HCT116 (cell line): Measurements from ENCODE around the gene GPC5. TPM values are rescaled to one million over a fixed set of nuclear protein-coding genes. Genes with fewer than 3 reads are reported as not detected.

Experiments
- ATAC-seq: fragments of 200-7000 bp; cut with Tn5 transposase; 2 replicates; pipeline ENCODE4 v1.9.1; 2020; ENCODE audit warnings: mild to moderate bottlenecking, moderate library complexity
- BruUV-seq: library from RNA; stranded (reverse); fragments of 400-500 nt; replicated peaks from 2 replicates; lab custom pipeline; 2021; lab: Mats Ljungman, UMichigan
- CTCF ChIA-PET: fragments of 300-600 bp; sonication (Branson Sonifier 250); formaldehyde crosslinking; loops from one replicate; lab custom pipeline; 2021; ENCODE audit warnings: antibody characterized with exemption; lab: Charles Lee
- POLR2A ChIA-PET: fragments of 300-600, 350-600 bp; sonication (Branson Sonifier 250); formaldehyde crosslinking; loops from one replicate; lab custom pipeline; 2021; ENCODE audit warnings: antibody characterized with exemption; lab: Charles Lee
- RAD21 ChIA-PET, 2 experiments: fragments of 300-600 bp; sonication (Branson Sonifier 250); formaldehyde crosslinking; loops; one replicate each; lab custom pipeline; 2023; ENCODE audit warnings: low total read pairs in 2 of 2; ENCODE audit not compliant: uncharacterized antibody in 2 of 2, unreplicated experiment in 2 of 2, low non-redundant PET in 1 of 2; lab: Charles Lee
- DNase-seq: peaks from one replicate; pipeline ENCODE4 v3.0.0-alpha.2; 2010; ENCODE audit warnings: low read depth, low spot score
- H2AFZ ChIP-seq: fragments of 200-600 bp; shearing (Covaris generic), sonication (generic); 2 replicates; pipeline ENCODE4 v1.6.1; 2017; ENCODE audit warnings: low read depth, mixed run types, mixed read lengths, antibody characterized with exemption, low read length; ENCODE audit not compliant: poor library complexity, severe bottlenecking
- H3K27ac ChIP-seq: 2 replicates; pipeline ENCODE4 v1.5.1; 2012; ENCODE audit warnings: low read depth, low read length
- H3K27me3 ChIP-seq: fragments of 200-600 bp; sonication (generic); 2 replicates; pipeline ENCODE4 v1.6.1; 2016; ENCODE audit warnings: mixed run types, low read length, mixed read lengths; ENCODE audit not compliant: insufficient read depth
- H3K36me3 ChIP-seq, 2 experiments: fragments of 200-500 bp in 1 of 2; fragments of 200-600 bp in 1 of 2; sonication (Bioruptor generic) in 1 of 2; sonication (generic) in 1 of 2; 2 replicates each; pipeline versions ENCODE4 v1.5.1 to v1.6.1; 2014 to 2016; ENCODE audit warnings: low read length in 2 of 2, inconsistent platforms in 1 of 2, mixed read lengths in 1 of 2, mixed run types in 1 of 2; ENCODE audit not compliant: insufficient read depth in 2 of 2, control insufficient read depth in 1 of 2
- H3K4me1 ChIP-seq, 2 experiments: fragments of 200-600 bp in 1 of 2; sonication (generic) in 1 of 2; 2 replicates each; pipeline versions ENCODE4 v1.5.1 to v1.6.1; 2012 to 2017; ENCODE audit warnings: low read length in 2 of 2, inconsistent platforms in 1 of 2, mild to moderate bottlenecking in 1 of 2, mixed read lengths in 1 of 2, mixed run types in 1 of 2, moderate library complexity in 1 of 2; ENCODE audit not compliant: insufficient read depth in 2 of 2, control insufficient read depth in 1 of 2
- H3K4me2 ChIP-seq: fragments of 200-600 bp; sonication (generic); 2 replicates; pipeline ENCODE4 v1.6.1; 2017; ENCODE audit warnings: mixed run types, low read length, mixed read lengths
- H3K4me3 ChIP-seq, 2 experiments: fragments of 200-600 bp in 1 of 2; sonication (generic) in 1 of 2; replicated peaks in 1 of 2; 2 replicates each; pipeline ENCODE4 v1.5.1; 2011 to 2016; ENCODE audit warnings: low read length in 2 of 2, control low read depth in 1 of 2, low read depth in 1 of 2, mild to moderate bottlenecking in 1 of 2, mixed read lengths in 1 of 2, mixed run types in 1 of 2
- H3K79me2 ChIP-seq: fragments of 200-600 bp; sonication (generic); 2 replicates; pipeline ENCODE4 v1.6.1; 2017; ENCODE audit warnings: mild to moderate bottlenecking, mixed run types, low read length, moderate library complexity, mixed read lengths; ENCODE audit not compliant: insufficient read depth
- H3K9ac ChIP-seq: fragments of 200-600 bp; sonication (generic); 2 replicates; pipeline ENCODE4 v1.6.1; 2016; ENCODE audit warnings: low read length, mixed read lengths
- H3K9me2 ChIP-seq: fragments of 200-600 bp; sonication (generic), shearing (Covaris generic); 2 replicates; pipeline ENCODE4 v1.6.1; 2017; ENCODE audit warnings: mixed run types, mild to moderate bottlenecking, moderate library complexity; ENCODE audit not compliant: insufficient read depth
- H3K9me3 ChIP-seq, 2 experiments: fragments of 200-500 bp in 1 of 2; fragments of 200-600 bp in 1 of 2; sonication (Bioruptor generic) in 1 of 2; sonication (generic) in 1 of 2; 2 replicates each; pipeline ENCODE4 v1.6.1; 2014 to 2017; ENCODE audit warnings: low read length in 2 of 2, mixed read lengths in 2 of 2, inconsistent platforms in 1 of 2, low read depth in 1 of 2, mild to moderate bottlenecking in 1 of 2, mixed run types in 1 of 2, moderate library complexity in 1 of 2; ENCODE audit not compliant: control insufficient read depth in 1 of 2, insufficient read depth in 1 of 2
- H4K20me1 ChIP-seq: fragments of 200-600 bp; sonication (generic), shearing (Covaris generic); 2 replicates; pipeline ENCODE4 v1.6.1; 2017; ENCODE audit warnings: mixed run types, mild to moderate bottlenecking, moderate library complexity; ENCODE audit not compliant: insufficient read depth
- CBX3 ChIP-seq: IDR thresholded peaks from 2 replicates; pipeline ENCODE4 v1.6.1; 2012; ENCODE audit warnings: low read depth
- CTCF ChIP-seq, 3 experiments: fragments of 200-600 bp in 1 of 3; sonication (generic) in 1 of 3; IDR thresholded peaks in 2 of 3; conservative IDR thresholded peaks in 1 of 3; 2 replicates each; pipeline ENCODE4 v1.5.1; 2012 to 2017; ENCODE audit warnings: low read depth in 2 of 3, low read length in 2 of 3, antibody characterized with exemption in 1 of 3, borderline replicate concordance in 1 of 3, control low read depth in 1 of 3, mild to moderate bottlenecking in 1 of 3, mixed read lengths in 1 of 3, mixed run types in 1 of 3, moderate library complexity in 1 of 3; ENCODE audit not compliant: insufficient read depth in 1 of 3
- EGR1 ChIP-seq: IDR thresholded peaks from 2 replicates; pipeline ENCODE4 v1.6.1; 2012; ENCODE audit warnings: low read depth
- EZH2 ChIP-seq: fragments of 200-600 bp; sonication (generic); IDR thresholded peaks from 2 replicates; pipeline ENCODE4 v1.6.1; 2017; ENCODE audit warnings: antibody characterized with exemption, mixed run types
- FOSL1 ChIP-seq: IDR thresholded peaks from 2 replicates; pipeline ENCODE4 v1.6.1; 2012; ENCODE audit warnings: low read depth
- JUND ChIP-seq: IDR thresholded peaks from 2 replicates; pipeline ENCODE4 v1.6.1; 2012
- MAX ChIP-seq: IDR thresholded peaks from 2 replicates; pipeline ENCODE4 v1.6.1; 2012
- POLR2AphosphoS5 ChIP-seq: IDR thresholded peaks from 2 replicates; pipeline ENCODE4 v1.6.1; 2011; ENCODE audit warnings: mild to moderate bottlenecking, low read depth, low read length, moderate library complexity
- SP1 ChIP-seq: IDR thresholded peaks from 2 replicates; pipeline ENCODE4 v1.6.1; 2012; ENCODE audit warnings: low read depth
- SRF ChIP-seq: IDR thresholded peaks from 2 replicates; pipeline ENCODE4 v1.6.1; 2012; ENCODE audit warnings: low read depth
- TCF7L2 ChIP-seq: IDR thresholded peaks from 2 replicates; pipeline ENCODE4 v1.7.0; 2011; ENCODE audit warnings: borderline replicate concordance, inconsistent platforms; ENCODE audit not compliant: insufficient read depth, insufficient read length; ENCODE audit errors: extremely low read depth
- ZFX ChIP-seq: fragments of 450-650 bp; IDR thresholded peaks from 2 replicates; pipeline ENCODE4 v1.6.1; 2017
- intact Hi-C: fragments of 100-400 bp; cut with micrococcal nuclease; formaldehyde crosslinking; loops from 2 replicates; pipeline ENCODE4 v1.10.0; 2022
- total RNA-seq: library from RNA; stranded (reverse); gene quantifications from one replicate; pipeline ENCODE4 v1.2.1, GENCODE V29; 2021; ENCODE audit not compliant: unreplicated experiment

The GPC5 gene
- total RNA-seq, 1 experiment from 2014 or later: not detected

GRCh38 chr13:91863699-91864098 lies 465.3 kb downstream of the GPC5 start:
- ATAC-seq (no peak), DNase-seq (no peak)
- H3K9me3 ChIP-seq: peaks cover 5 to 7% of the 10 kb centered on the region in 2 experiments; a peak in 3 of 4 replicates
- no peaks in the 10 kb centered on the region for H4K20me1 ChIP-seq
- no TSS peak for BruUV-seq
- intact Hi-C loops: no loop called here
- no peak overlapping the region for H3K4me3 ChIP-seq
- H3K9ac ChIP-seq: no peak overlapping the region
- TF ChIP-seq JUND (no peak), ZFX (no peak), SP1 (no peak)
- H3K4me1 ChIP-seq: no peaks in the 10 kb centered on the region
- no peaks in the 10 kb centered on the region for H3K79me2 ChIP-seq
- H3K27me3 ChIP-seq: no peaks in the 10 kb centered on the region
- ChIA-PET CTCF (no interaction called here), RAD21 (no interaction called here), POLR2A (no interaction called here)
- no peak overlapping the region for H2AFZ ChIP-seq
- H3K27ac ChIP-seq: no peak overlapping the region
- H3K9me2 ChIP-seq: no peaks in the 10 kb centered on the region
- no peaks in the 10 kb centered on the region for H3K36me3 ChIP-seq
- no peak overlapping the region for H3K4me2 ChIP-seq

- no peak for DNase-seq
- no peaks in the 10 kb centered on the region for H3K4me1 ChIP-seq
- H4K20me1 ChIP-seq: no peaks in the 10 kb centered on the region
- H3K9ac ChIP-seq: no peak overlapping the region
- H2AFZ ChIP-seq: no peak overlapping the region
- no peaks in the 10 kb centered on the region for H3K9me2 ChIP-seq
- no TSS peak for BruUV-seq
- CTCF ChIA-PET: no interaction called here
- intact Hi-C loops: no loop called here
- no peak overlapping the region for H3K27ac ChIP-seq
- POLR2A ChIA-PET: no interaction called here
- H3K4me3 ChIP-seq: no peak overlapping the region
- no peaks in the 10 kb centered on the region for H3K27me3 ChIP-seq
- no peak for TF ChIP-seq MAX
- TF ChIP-seq EGR1: no peak
- TF ChIP-seq FOSL1: no peak
- no peak for TF ChIP-seq SRF
- TF ChIP-seq EZH2: no peak
- TF ChIP-seq CBX3: no peak
- TF ChIP-seq CTCF (IDR thresholded peaks at IDR 0.05 in 2 of 3, conservative IDR thresholded peaks at IDR 0.05 in 1 of 3; ENCODE audit: borderline replicate concordance in 1 of 3, insufficient read depth in 1 of 3, low read depth in 2 of 3, low read length in 2 of 3): no peak
- no peak for TF ChIP-seq POLR2AphosphoS5
- TF ChIP-seq TCF7L2: no peak
- TF ChIP-seq JUND: no peak
- H3K4me2 ChIP-seq: no peak overlapping the region
- no peak for ATAC-seq
- RAD21 ChIA-PET: no interaction called here
- H3K79me2 ChIP-seq: no peaks in the 10 kb centered on the region
- H3K36me3 ChIP-seq: no peaks in the 10 kb centered on the region
- H3K9me3 ChIP-seq: peaks cover 3 to 16% of the 10 kb centered on the region in 2 experiments; a peak in 3 of 4 replicates
Observed at GRCh38 chr13:91868351-91868750, 469.9 kb downstream of the GPC5 start.
